D341Med (cell line): ENCODE results near the gene CRAT.

Experiments used
- DNase-seq: peaks from one replicate; pipeline ENCODE4 v3.0.0; 2012; ENCODE audit warnings: low spot score

Gene CRAT

GRCh38 chr9:129109952-129110739, 447 bp downstream of the CRAT start:
- DNase-seq, result no peak

- peak; percentile 53 for DNase-seq
These were observed 1.1 kb downstream of the CRAT start for GRCh38 chr9:129109537-129109903.

GRCh38 chr9:129108805-129109536, 1.6 kb downstream of the CRAT start:
- no peak for DNase-seq

- peak; percentile 20 for DNase-seq
These were observed 2.3 kb downstream of the CRAT start for GRCh38 chr9:129108083-129108804.

GRCh38 chr9:129107651-129108050, 2.9 kb downstream of the CRAT start:
- DNase-seq, result no peak

GRCh38 chr9:129105857-129106694, 4.5 kb downstream of the CRAT start:
- no peak for DNase-seq

GRCh38 chr9:129104051-129104450, 6.5 kb downstream of the CRAT start:
- peak; percentile 19 for DNase-seq

- no peak for DNase-seq
These were observed 7.0 kb downstream of the CRAT start for GRCh38 chr9:129103595-129103965.

- DNase-seq, result peak; percentile 78
These were observed 7.6 kb downstream of the CRAT start for GRCh38 chr9:129102791-129103594.

GRCh38 chr9:129102095-129102525, 8.5 kb downstream of the CRAT start:
- DNase-seq, result peak; percentile 27

- DNase-seq, result no peak
These were observed 9.3 kb downstream of the CRAT start for GRCh38 chr9:129101279-129101678.

GRCh38 chr9:129100383-129101169, 10.0 kb downstream of the CRAT start:
- no peak for DNase-seq

- peak; percentile 16 for DNase-seq
These were observed 12.3 kb downstream of the CRAT start for GRCh38 chr9:129098328-129098727.

- DNase-seq, result no peak
These were observed 12.8 kb downstream of the CRAT start for GRCh38 chr9:129097671-129098306.

- DNase-seq, result peak; percentile 15
These were observed 14.7 kb downstream of the CRAT start for GRCh38 chr9:129095908-129096307.

- peak; percentile 20 for DNase-seq
These were observed 15.4 kb downstream of the CRAT start for GRCh38 chr9:129095170-129095667.

- DNase-seq, result no peak
These were observed 16.0 kb downstream of the CRAT start for GRCh38 chr9:129094387-129095169.

- DNase-seq, result peak; percentile 21
These were observed 16.8 kb downstream of the CRAT start for GRCh38 chr9:129093602-129094386.
